ENCODE results near the gene ACTRT2.

ACTRT2 gene

DNA sequence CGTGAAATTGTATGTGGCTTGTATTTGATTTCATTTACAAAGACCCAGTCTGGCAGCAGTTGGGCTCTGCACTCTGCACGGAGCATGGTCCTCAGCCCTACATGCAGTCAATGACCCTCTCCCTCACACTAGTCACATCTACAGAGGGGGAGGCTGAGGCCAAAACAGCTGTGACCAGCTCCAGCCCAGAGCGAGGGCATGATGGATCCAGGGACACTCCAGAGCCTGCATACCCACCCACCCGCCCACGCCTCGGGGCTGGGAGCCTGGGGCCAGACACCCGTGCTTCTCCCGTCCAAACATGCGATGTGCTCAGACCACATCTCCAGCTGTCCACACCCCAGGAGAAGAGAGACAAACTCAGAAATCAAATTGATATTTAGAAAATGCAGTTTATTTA, 33.8 kb downstream of the ACTRT2 start:
- DNase-seq (ENCODE audit: low read depth), result no peak

DNA sequence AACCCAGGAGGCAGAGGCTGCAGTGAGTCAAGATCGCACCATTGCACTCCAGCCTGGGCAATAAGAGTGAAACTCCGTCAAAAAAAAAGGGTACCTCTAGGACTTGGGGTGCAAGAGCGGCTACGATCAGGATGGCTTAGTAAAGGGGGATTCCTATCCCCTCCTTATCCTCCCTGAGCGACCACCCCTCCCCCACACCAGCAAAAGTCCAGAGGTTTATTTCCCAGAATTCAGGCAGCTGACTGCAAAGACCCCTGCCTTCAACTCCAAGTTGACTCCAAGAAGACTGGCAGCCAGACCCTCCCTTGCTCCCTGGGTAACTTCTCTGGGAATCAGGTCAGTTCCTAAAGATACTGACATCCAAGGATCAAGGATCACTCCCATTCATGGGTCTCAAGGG, 35.4 kb downstream of the ACTRT2 start:
- no peak for DNase-seq (ENCODE audit: low read depth)

DNA sequence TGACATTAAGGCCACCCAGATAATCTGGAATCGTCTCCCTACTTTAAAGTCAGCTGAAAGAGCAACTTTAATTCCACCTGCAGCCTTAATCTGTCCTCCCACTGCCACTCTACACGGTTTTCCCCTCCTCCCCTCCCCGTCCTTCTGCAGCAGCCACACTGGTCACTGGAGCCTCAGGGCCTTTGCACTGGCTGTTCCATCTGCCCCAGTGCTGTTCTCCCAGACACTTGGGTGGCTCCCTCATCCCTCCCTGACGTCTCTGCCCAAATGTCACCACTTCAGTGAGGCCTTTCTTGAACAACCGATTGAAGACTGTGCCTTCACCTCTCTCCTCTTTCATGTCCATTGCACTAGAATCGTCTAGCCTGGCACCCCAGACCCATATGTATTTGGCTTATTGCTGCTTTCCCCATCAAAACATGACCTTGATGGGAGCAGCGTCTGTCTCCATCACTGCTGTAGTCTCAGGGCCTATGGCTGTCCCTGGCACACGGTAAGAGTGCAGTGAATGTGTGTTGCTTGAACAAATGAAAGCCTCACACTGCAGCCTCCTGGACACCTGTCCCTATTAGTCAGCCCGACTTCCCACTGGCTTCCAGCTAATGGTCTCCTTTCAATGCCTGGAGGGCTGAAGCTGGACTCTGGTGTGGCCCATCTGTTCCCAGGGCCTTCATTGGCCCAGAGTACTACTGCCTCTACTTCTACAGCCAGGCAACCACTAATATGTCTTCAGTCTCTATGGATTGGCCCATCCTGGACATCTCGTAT, 37.2 kb downstream of the ACTRT2 start:
- no peak for DNase-seq (ENCODE audit: low read depth)

DNA sequence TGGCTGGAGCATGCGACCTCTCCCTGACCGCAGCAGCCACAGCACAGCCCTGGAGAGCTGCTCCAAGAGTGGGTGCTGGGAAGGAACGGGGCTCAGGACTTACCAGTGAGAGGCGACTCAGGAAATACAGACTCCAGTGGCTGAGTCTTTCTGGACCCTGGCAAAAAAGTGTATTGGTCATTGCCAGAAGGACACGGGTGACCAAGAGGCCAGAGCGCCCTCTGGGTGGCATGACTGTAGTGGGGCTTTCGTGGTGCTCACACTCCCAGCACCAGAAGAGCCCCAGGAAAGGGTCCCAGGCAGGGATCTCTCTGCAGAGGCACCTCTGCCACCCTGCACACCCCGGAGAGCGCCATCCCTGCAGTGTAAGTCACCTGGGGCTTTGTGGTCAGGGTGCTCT, 38.9 kb downstream of the ACTRT2 start:
- DNase-seq (ENCODE audit: low read depth), result no peak

DNA sequence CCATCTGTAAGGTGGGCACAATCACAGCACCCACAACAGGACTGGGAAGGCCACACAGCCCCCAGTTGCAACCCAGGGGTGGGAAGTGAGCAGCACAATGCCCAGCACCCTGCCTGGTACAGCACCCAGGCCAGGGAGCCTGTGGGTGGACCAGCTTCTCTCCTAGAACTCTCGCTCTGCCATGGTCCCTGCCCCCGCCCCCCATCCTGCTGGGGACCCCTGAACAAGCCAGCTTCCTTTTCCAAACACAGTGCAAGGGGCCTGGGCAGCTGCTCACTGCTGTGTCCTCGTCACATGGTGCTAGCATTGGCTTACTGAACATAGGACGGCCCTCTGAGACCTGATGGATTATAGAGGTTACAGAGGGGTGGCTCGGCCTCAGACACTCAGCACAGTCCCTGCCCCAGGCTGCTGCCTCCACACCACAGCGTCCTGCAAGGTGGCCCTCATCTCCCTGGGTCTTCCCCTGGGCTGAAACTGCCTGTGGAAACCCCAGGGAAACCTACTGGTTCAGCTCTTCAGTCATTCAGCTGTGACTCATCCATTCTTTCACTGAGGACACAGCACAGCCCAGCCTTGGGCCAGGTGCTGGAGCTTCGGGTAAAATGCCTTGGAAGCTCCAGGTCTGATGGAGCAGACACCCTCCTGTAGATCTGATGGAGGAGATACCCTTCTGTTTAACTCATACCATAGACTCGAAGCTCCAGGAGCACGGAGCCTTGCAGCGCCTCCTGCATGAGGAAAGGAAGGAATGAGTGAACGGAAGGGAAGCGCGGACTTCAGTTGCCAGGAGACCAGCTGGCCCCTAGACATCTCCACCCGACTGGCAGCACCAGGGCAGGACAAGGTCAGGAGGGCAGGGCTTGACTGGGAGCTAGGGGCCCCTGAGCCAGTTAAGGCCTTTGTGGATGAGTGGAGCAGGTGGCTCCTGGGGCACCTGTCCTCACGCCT, 39.6 kb downstream of the ACTRT2 start:
- DNase-seq (ENCODE audit: low read depth), result no peak

DNA sequence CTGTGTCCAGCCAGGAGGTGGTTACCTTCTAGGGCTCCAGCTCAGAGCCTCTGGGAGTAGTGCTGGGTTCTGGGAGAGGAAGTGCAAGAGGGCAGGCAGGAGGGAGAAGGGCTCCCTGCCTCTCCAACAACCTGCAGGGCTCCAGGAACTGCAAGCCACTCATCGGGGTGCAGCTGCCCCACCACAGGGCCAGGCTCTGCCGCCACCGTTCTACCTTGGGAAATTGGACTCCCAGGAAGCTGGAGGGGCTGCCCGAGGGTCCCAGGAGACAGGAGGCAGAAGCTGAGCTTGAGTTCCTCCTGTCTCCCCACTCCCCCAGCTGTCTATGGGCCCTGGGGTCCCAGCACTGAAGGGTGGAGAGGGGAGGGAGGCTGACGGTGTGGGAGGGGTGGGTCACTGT, 40.3 kb downstream of the ACTRT2 start:
- no peak for DNase-seq (ENCODE audit: low read depth)

DNA sequence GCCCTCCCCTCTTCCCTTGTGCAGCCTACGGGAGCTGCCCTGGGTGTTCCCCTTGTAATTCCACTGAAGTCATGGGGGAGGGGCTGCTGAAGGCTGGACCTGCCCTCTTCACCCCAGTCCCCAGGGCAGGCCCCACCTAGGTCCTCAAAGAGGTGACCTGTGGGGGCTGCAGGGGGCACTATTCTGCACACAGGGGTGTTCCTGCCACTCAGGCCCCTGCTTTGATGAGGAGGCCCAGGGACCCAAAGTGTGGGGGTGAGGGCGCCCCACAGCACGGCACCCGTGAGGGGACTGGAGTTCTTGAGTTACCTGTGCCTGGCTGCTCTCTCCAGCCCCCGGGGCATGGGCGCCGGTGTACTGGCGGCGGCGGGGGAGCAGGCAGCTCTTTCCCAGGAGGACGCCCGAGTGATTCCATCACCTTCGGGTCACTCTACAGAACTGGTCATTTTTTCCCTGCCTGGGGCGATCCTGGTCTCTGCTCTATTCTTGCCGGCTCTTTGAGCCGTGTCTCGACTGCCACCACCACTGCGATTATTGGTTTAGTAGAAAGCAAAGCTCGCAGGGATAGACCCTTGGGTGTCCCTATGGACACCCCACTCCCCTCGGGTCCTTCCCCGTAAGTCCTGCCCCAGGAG, 40.8 kb downstream of the ACTRT2 start:
- DNase-seq (ENCODE audit: low read depth), result no peak

DNA sequence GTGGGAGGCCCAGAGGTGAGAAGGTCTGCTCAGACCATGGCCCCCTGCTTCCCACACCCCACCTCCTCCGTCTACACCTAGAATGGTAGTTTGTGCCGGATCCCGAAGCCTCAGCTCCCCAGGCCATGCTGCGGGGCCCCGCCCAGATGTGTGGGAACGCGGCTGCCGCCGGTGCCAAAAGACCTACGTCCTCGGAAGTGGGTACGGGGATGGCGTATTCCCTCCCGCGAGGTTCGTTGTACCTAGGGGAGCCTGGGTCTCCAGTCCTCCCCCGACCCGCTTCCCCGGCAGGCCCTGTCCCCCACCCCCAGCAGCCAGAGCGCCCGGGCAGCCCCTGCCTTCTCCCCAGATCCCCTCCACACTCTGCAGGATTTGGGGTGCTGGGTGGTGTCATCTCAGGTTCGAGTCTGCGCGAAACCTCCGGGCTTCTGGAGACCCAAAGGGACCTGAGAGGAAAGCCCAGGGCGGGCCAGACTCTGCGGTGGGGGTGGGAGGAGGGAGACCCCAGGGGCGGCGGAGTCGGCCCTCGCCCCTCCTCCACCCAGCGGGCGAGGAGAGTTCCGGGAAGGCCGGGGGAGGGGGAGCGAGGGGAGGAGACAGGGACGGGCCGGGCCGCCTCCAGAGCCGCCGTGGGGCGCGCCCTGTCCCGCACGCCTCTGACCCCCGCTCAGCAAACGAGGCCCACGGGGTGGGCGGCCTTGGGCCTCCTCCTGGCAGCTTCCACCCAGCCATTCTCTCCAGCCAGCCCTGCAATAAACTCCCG, 41.5 kb downstream of the ACTRT2 start:
- no peak for DNase-seq (ENCODE audit: low read depth)

DNA sequence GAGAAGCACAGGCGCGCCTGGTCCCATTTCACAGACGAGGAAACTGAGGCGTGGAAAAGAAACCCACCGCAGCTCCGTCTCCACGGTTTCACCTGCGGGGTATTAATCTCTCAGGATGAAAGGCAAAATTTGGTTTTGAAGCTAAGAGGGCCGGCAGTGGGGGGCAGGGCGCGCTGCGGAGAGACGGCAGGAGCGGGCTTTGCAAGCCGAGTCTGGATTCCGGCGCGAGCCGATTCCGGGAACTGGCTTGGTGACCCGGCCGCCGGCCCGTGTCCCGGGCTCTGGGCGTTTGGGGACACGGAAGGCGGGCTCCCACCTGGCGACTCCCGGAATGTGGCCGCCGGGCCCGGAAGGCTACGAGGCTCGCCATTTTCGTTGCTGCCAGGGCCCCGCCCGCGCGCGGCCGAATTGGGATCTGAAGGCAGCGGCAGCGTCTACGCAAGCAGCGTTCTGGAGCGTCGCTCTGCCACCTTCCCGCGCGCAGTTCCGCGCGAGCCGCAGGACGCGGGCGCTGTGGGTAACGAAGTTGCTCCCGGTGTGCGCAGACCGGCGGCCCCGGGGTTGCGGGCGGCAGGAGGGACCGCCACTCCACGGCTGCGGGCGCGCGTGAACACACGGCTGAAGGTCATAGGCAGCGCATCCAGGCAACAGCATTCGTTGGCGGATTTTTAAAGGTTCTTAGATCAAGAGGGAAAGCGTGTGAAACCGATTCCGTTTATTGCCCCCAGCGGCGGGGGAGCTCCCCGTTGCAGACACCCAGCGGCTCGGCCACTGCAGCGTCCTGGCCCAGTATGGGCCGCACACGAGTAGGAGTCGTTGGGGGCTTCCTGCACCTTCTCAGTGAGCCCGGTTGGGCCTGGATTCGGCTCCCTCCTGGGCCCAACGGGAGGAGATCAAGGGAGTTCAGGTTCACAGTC, 42.4 kb downstream of the ACTRT2 start:
- no peak for DNase-seq (ENCODE audit: low read depth)

DNA sequence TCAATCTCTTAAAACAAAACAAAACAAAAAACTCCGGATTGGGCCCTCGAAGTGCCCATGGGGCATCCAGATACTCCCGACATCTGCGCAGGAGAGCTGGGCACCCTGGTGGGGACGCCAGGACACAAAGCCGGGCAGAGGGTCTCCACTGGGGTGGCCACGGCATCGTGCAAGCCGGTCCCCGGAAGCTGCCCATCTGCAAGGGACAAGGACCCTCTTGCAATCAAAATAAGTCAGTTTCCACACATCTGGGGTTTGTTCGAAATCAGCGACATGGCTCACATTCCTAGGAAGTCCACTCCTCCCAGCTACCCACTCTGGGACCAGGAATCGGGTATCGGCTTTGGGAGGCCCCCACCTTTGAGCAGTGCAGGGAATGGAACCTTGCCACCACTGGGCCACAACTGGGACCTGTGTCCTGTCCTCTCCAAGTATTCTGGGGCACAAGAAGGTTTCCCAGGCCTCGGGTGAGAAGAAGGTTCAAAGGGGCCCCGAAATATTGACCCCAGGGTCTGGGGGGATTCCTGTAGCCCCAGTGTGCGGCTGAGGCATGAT, 43.1 kb downstream of the ACTRT2 start:
- DNase-seq (ENCODE audit: low read depth), result no peak

DNA sequence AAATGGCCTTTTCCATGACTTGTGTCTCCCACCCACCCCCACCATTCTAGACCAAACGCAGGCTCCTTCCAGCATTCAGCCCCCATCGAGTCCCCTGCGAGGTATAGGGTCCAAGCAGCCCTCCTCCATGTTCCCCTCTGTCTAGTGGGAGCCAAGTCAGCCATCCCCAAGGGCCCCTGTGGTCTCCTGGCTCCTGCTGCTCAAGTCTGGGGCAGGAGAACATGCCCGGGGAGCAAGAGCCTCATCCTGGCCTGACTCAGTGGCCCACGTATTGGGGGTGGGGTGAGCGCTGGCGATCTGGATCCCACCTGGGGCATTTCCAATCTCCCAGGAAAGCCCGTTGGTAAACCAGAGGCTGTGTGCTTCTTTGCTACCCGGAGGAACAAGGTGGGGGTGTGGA, 43.6 kb downstream of the ACTRT2 start:
- DNase-seq (ENCODE audit: low read depth), result no peak

DNA sequence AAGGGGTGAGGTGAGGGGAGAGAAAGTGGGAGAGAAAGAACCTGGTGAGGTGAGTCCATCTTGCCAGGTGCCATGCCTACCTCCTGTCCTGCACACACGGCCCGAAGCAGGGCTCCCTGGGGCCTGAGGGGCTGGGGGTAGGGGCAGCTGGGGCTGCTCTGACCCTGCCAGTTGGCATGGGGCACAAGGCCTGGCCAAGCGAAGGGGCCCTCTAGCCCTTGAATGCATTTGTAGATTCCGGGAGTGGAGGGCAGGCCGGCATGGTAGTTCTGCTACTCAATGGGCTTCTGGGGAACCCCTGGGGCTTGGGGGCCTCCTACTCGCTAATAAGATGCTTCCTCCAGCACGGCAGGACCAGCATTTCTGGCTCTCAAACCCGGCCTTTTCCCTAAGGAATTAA, 44.1 kb downstream of the ACTRT2 start:
- DNase-seq (ENCODE audit: low read depth), result no peak

DNA sequence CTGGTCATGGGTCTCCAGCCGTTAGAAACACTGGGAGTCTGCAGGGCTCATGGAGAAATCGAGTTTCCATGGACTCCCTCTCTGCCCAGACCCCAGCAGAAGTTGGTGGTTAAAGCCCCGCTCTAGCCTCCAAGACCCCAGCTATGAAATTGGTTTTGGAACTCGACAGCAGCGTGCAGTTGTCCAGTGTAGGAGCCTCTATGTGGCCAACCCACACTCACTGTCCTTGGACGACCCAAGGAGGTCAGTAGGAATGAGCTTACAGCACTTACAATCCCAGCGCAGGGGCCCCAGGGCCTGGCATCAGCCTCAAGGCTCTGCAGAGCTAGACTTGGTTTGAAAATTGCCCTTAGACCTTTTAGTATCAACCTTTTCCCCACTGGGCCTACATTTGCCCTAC, 44.5 kb downstream of the ACTRT2 start:
- no peak for DNase-seq (ENCODE audit: low read depth)

DNA sequence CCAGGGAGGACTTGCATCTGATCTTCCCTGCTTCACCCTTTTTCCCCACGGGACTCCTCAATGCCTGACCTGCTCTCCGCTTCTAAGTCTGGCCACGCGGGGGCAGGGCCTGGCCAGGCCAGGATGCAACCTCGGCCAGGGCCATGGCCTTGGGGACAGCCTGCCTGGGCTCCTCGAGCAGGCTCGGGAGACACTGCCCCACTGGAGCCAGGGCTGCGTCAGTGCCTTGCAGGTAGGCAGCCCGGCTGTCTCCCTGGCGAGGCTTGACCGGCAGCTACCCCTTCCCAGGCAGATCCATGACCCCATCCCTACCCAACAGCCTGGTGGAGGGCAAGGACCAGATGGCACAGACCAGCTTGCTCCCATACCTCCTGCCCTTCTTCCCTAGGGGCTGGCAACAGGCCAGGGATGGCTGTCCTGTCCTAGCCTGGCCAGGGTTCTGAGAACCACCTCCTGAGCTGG, 45.0 kb downstream of the ACTRT2 start:
- no peak for DNase-seq (ENCODE audit: low read depth)

DNA sequence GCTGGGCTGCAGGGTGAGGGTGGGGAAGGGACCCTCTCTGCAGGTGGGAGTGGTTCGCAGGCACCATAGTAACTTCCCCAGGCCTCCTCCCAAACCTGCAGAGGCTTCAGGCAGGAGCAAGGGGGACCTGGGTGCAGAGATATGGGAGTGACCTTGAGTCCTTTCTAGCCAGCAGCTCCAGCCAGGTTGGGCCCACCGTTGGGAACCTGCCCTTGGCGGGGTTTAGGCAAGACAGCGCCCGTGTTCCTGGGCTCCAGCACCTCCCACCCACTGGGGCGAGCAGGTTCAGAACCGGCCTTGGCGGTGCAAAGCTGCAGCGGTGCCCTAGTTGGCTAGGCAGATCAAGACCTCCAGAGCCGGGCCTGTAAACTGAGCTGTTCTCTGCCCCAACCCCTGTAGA, 45.6 kb downstream of the ACTRT2 start:
- DNase-seq (ENCODE audit: low read depth), result no peak

DNA sequence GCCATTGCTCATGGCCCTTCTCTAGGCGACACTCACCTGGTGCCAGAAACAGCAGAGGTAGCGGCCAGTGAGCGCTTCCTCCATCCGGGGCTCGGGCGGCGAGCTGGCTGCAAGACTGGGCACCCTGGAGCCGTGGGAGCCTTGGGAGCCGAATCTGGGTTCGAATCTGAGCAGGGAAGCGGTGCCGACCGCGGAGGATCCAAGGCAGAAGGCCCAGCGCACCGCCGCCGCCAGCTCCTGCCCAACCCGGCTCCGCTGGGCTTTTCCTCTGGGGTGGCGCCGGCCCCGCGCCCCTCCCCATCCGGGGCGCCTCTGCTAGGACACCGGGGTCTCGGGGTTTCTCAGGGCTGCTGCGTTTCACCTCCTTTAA, 46.0 kb downstream of the ACTRT2 start:
- no peak for DNase-seq (ENCODE audit: low read depth)

DNA sequence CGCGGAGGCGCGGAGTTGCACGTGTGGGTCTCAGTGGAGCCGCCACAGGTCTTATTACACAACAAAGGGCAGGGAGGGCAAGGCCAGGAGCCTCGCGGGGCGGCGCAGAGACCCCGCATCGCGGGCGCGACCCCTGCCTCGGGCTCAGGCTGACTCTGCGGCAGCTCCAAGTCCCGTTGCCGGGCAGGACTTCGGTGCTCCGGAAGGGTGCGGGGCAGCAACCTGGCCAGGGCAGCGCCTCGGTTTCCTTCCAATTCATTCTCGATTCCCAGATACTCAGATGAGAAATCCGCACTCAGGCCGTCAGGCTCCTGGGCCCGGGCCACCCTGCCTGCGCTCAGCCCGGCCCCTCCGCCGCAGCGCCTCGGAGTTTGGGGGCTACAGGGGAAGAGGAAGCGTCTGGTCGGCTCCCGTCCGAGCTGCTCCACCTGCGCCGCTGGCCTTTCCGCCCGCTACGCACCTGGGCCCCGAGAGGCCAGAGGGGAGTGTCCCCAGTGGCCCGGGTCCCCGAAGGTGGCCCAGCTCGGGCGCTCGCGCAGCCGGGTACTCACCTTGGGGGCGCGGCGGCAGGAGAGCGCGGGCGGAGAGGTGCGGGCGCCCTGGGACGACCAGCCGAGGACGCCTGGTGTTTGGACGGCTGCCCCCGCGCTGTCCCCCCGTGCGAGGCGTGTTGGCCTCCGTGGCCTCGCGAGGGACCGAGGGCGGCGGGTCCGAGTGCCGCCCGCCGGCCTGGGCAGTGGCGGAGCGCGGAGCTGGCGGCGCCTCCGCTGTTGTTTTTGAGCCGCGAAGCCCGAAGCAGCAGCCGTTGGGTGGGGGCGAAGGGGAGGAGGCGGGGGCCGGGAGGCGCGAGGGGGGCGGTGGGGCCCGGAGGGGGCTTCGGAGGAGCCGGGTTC, 46.6 kb downstream of the ACTRT2 start:
- no peak for DNase-seq (ENCODE audit: low read depth)

DNA sequence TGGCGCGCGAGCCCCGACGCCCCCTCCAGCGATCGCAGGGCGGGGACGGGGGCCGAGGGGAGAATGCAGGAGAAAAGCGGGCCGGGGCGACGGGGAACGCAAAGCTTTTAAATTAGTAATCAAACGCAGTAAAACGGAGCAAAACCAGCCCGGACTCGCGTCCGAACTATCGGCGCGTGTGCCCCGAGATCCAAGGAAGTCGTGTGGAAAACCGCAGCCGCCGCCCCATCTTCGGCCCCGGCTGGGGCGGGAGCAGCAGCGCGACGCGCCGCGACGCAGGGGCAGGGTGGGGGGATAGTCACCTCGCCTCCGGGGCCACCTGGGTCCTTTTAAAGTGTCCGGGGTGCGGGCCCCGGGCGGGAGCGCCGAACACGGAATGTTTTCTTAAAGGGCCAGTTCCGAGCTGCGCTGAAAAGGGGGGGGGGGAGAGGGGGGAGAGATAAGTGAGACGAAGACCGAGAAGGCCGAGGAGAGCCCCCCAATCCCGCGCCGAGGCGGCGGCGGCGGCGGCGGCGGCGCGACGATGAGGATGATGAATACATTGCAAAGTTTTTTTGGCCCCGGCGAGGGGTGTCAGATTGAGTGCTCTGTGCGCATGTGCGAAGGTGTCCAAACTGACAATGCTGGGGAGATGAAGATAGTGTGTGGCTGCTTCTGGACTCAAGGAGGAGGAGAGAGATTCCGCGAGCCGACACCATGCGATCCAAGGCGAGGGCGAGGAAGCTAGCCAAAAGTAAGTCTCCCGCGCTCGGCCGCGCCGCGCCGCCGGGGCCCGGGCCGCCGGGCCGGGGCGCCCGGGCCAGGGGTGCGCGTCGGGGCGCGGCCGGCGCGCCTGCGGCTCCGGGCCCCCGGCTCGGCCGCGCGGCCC, 47.5 kb downstream of the ACTRT2 start, which contains the start of gene PRDM16:
Gene PRDM16, plus strand, starts transcription at position 640 of the 868 bp plus-strand sequence. Its CDS starts 57 bp downstream, at position 697.
- no peak for DNase-seq (ENCODE audit: low read depth)
